ENCODE results near the gene PNP.

Gene PNP

DNA sequence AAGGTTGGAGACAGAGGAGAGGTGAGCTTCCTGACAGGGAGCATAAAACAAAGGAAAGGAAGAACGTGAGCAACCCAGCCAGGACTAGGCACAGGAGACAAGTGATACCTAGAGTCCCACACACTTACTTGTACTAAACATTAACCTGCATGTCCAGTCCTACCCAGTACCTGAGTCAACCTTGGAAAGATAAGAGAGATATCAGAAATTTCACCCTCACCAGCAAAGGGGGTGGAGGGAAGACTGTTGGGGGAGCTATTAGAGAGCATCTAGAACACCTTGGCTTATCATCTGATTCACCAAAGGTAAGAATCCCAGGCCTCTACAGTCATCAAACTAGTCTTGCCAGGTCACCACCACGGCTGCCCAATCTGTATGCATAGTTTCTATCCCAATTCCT lies 44.4 kb upstream of the PNP start:
- TF ChIP-seq, protein P1, sequence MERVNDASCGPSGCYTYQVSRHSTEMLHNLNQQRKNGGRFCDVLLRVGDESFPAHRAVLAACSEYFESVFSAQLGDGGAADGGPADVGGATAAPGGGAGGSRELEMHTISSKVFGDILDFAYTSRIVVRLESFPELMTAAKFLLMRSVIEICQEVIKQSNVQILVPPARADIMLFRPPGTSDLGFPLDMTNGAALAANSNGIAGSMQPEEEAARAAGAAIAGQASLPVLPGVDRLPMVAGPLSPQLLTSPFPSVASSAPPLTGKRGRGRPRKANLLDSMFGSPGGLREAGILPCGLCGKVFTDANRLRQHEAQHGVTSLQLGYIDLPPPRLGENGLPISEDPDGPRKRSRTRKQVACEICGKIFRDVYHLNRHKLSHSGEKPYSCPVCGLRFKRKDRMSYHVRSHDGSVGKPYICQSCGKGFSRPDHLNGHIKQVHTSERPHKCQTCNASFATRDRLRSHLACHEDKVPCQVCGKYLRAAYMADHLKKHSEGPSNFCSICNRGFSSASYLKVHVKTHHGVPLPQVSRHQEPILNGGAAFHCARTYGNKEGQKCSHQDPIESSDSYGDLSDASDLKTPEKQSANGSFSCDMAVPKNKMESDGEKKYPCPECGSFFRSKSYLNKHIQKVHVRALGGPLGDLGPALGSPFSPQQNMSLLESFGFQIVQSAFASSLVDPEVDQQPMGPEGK (CRISPR knock-in tag; IDR thresholded peaks at IDR 0.05; ENCODE audit: borderline replicate concordance) = no peak
- TF ChIP-seq ISL1 (CRISPR knock-in tag; IDR thresholded peaks at IDR 0.05) (no peak), ARNTL (CRISPR knock-in tag; IDR thresholded peaks at IDR 0.05; ENCODE audit: borderline replicate concordance, low read depth) (no peak), ZNF8 (CRISPR knock-in tag; IDR thresholded peaks at IDR 0.05) (no peak), GLIS3 (CRISPR knock-in tag; IDR thresholded peaks at IDR 0.05) (no peak), TOX (CRISPR knock-in tag; IDR thresholded peaks at IDR 0.05; ENCODE audit: borderline replicate concordance) (no peak), BACH2 (CRISPR knock-in tag; IDR thresholded peaks at IDR 0.05; ENCODE audit: borderline replicate concordance) (no peak), ZC3H10 (CRISPR knock-in tag; IDR thresholded peaks at IDR 0.05) (no peak), OSR1 (CRISPR knock-in tag; IDR thresholded peaks at IDR 0.05) (no peak), ZNF565 (CRISPR knock-in tag; conservative IDR thresholded peaks at IDR 0.05; ENCODE audit: low read depth) (no peak), RARB (CRISPR knock-in tag; IDR thresholded peaks at IDR 0.05) (no peak), ESRRG (CRISPR knock-in tag; IDR thresholded peaks at IDR 0.05) (no peak), ZFP30 (CRISPR knock-in tag; IDR thresholded peaks at IDR 0.05) (no peak)
- TF ChIP-seq, protein P2, sequence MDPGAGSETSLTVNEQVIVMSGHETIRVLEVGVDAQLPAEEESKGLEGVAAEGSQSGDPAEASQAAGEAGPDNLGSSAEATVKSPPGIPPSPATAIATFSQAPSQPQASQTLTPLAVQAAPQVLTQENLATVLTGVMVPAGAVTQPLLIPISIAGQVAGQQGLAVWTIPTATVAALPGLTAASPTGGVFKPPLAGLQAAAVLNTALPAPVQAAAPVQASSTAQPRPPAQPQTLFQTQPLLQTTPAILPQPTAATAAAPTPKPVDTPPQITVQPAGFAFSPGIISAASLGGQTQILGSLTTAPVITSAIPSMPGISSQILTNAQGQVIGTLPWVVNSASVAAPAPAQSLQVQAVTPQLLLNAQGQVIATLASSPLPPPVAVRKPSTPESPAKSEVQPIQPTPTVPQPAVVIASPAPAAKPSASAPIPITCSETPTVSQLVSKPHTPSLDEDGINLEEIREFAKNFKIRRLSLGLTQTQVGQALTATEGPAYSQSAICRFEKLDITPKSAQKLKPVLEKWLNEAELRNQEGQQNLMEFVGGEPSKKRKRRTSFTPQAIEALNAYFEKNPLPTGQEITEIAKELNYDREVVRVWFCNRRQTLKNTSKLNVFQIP (CRISPR knock-in tag; IDR thresholded peaks at IDR 0.05; ENCODE audit: borderline replicate concordance, low read depth) = no peak
- TF ChIP-seq, protein P3, sequence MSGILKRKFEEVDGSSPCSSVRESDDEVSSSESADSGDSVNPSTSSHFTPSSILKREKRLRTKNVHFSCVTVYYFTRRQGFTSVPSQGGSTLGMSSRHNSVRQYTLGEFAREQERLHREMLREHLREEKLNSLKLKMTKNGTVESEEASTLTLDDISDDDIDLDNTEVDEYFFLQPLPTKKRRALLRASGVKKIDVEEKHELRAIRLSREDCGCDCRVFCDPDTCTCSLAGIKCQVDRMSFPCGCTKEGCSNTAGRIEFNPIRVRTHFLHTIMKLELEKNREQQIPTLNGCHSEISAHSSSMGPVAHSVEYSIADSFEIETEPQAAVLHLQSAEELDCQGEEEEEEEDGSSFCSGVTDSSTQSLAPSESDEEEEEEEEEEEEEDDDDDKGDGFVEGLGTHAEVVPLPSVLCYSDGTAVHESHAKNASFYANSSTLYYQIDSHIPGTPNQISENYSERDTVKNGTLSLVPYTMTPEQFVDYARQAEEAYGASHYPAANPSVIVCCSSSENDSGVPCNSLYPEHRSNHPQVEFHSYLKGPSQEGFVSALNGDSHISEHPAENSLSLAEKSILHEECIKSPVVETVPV (CRISPR knock-in tag; IDR thresholded peaks at IDR 0.05) = no peak
- ATAC-seq = no peak

DNA sequence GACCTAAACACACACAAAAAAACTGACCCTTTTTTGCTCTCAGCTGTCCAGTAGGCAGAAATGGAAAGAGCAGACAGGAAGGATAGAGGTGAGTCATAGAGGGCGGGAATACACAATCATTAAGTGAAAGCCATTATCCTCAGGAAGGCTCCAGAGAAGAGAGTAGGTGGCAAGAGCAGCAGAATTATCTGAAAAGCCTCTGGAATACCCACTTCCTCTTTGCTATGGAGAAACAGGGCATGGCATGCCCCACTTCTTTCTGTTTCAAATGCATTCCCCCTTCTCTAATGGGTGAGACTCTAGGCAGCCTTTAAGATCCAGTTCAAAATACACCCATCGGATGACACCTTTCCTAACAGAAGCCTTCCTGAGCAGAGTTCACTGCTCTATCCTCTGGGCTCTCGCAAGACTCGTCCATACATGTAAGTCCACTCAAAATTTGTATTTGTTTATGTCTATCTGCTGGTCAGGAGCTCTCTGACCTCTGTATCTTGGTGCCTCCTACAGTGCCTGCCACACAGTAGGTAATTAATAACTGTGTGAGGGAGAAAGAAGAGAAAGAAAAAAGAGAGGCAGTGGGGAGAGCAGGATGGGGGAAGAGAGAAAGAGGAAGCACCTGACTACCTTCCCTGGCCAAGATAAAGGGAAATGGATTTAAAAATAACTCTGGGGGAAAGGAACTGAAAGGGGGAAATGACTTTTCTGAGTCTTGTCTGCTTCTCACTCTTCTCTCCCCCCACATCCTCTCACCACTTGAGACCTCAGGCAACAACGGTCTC lies 41.8 kb upstream of the PNP start:
- TF ChIP-seq GLIS3 (CRISPR knock-in tag; IDR thresholded peaks at IDR 0.05) = no peak
- TF ChIP-seq ZNF8 (CRISPR knock-in tag; IDR thresholded peaks at IDR 0.05) = no peak
- no peak for TF ChIP-seq ZFP30 (CRISPR knock-in tag; IDR thresholded peaks at IDR 0.05)
- TF ChIP-seq, protein P1 (CRISPR knock-in tag; IDR thresholded peaks at IDR 0.05; ENCODE audit: borderline replicate concordance) = no peak
- no peak for TF ChIP-seq ESRRG (CRISPR knock-in tag; IDR thresholded peaks at IDR 0.05)
- ATAC-seq = peak; percentile 90

DNA sequence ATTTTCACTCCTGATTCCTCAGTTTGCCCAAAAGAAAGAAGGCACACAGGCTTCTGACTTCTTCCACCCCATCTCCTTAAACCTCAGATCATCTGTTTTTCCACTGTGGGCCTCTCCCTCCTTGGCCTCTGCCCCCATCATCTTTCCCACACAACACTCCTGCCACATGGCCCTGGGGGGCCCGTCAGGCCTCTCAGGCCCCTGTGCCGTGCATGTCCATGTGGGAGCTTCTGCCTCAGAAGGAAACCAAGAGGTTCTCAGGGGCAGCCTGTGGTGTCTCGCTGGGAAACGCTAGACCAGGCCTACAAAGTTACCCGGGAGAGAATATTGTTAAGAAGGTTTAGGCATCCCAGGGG lies 41.2 kb upstream of the PNP start:
- ATAC-seq = no peak
- TF ChIP-seq, protein P4, sequence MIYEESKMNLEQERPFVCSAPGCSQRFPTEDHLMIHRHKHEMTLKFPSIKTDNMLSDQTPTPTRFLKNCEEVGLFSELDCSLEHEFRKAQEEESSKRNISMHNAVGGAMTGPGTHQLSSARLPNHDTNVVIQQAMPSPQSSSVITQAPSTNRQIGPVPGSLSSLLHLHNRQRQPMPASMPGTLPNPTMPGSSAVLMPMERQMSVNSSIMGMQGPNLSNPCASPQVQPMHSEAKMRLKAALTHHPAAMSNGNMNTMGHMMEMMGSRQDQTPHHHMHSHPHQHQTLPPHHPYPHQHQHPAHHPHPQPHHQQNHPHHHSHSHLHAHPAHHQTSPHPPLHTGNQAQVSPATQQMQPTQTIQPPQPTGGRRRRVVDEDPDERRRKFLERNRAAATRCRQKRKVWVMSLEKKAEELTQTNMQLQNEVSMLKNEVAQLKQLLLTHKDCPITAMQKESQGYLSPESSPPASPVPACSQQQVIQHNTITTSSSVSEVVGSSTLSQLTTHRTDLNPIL (CRISPR knock-in tag; IDR thresholded peaks at IDR 0.05; ENCODE audit: low read depth) = no peak
- TF ChIP-seq ZNF70 (CRISPR knock-in tag; IDR thresholded peaks at IDR 0.05) (no peak), BACH2 (CRISPR knock-in tag; IDR thresholded peaks at IDR 0.05; ENCODE audit: borderline replicate concordance) (no peak), TCF4 (CRISPR knock-in tag; IDR thresholded peaks at IDR 0.05; ENCODE audit: borderline replicate concordance) (no peak), ARNTL (CRISPR knock-in tag; IDR thresholded peaks at IDR 0.05; ENCODE audit: borderline replicate concordance, low read depth) (no peak), ZC3H10 (CRISPR knock-in tag; IDR thresholded peaks at IDR 0.05) (no peak), OSR1 (CRISPR knock-in tag; IDR thresholded peaks at IDR 0.05) (no peak), CSDC2 (CRISPR knock-in tag; IDR thresholded peaks at IDR 0.05) (no peak), ESRRG (CRISPR knock-in tag; IDR thresholded peaks at IDR 0.05) (no peak)
- TF ChIP-seq, protein P5, sequence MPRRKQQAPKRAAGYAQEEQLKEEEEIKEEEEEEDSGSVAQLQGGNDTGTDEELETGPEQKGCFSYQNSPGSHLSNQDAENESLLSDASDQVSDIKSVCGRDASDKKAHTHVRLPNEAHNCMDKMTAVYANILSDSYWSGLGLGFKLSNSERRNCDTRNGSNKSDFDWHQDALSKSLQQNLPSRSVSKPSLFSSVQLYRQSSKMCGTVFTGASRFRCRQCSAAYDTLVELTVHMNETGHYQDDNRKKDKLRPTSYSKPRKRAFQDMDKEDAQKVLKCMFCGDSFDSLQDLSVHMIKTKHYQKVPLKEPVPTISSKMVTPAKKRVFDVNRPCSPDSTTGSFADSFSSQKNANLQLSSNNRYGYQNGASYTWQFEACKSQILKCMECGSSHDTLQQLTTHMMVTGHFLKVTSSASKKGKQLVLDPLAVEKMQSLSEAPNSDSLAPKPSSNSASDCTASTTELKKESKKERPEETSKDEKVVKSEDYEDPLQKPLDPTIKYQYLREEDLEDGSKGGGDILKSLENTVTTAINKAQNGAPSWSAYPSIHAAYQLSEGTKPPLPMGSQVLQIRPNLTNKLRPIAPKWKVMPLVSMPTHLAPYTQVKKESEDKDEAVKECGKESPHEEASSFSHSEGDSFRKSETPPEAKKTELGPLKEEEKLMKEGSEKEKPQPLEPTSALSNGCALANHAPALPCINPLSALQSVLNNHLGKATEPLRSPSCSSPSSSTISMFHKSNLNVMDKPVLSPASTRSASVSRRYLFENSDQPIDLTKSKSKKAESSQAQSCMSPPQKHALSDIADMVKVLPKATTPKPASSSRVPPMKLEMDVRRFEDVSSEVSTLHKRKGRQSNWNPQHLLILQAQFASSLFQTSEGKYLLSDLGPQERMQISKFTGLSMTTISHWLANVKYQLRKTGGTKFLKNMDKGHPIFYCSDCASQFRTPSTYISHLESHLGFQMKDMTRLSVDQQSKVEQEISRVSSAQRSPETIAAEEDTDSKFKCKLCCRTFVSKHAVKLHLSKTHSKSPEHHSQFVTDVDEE (CRISPR knock-in tag; IDR thresholded peaks at IDR 0.05) = no peak
- TF ChIP-seq, protein P2 (CRISPR knock-in tag; IDR thresholded peaks at IDR 0.05; ENCODE audit: borderline replicate concordance, low read depth) = no peak
- TF ChIP-seq, protein P3 (CRISPR knock-in tag; IDR thresholded peaks at IDR 0.05) = no peak

All from SK-N-SH treated with all-trans-retinoic acid at 6 μM for 48 hours (cell line).